Testis (tissue), 2 donors: ENCODE results near the gene HIF3A.

Experiments
- POLR2A ChIP-seq: fragments of 450-650 bp; IDR thresholded peaks from one replicate; pipeline ENCODE4 v1.6.1; 2017; ENCODE audit warnings: antibody characterized with exemption, mild to moderate bottlenecking, moderate library complexity
- TF ChIP-seq, protein P1 (sequence below), 3 experiments: fragments of 450-650 bp in 2 of 3; fragments of 200-600 bp in 1 of 3; sonication (generic) in 1 of 3; IDR thresholded peaks; one replicate each; pipeline ENCODE4 v1.5.1; 2016 to 2019; ENCODE audit warnings: antibody characterized with exemption in 3 of 3, mild to moderate bottlenecking in 2 of 3, moderate library complexity in 1 of 3

DNA sequence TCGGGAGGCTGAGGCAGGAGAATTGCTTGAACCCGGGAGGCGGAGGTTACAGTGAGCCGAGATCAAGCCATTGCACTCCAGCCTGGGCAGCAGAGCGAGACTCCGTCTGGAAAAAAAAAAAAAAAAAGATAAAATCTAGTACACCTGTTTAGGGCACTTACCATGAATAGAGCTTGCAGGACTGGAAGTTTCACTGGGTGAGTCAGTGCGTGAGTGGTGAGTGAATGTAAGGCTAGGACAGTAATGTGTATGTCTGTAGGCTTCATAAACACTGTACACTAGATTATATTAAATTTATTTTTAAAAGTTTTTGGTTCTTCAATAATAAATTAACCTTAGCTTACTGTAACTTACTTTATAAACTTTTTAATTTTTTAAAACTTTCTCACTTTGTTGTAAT, 73.0 kb downstream of the HIF3A start:
- TF ChIP-seq, protein P1, sequence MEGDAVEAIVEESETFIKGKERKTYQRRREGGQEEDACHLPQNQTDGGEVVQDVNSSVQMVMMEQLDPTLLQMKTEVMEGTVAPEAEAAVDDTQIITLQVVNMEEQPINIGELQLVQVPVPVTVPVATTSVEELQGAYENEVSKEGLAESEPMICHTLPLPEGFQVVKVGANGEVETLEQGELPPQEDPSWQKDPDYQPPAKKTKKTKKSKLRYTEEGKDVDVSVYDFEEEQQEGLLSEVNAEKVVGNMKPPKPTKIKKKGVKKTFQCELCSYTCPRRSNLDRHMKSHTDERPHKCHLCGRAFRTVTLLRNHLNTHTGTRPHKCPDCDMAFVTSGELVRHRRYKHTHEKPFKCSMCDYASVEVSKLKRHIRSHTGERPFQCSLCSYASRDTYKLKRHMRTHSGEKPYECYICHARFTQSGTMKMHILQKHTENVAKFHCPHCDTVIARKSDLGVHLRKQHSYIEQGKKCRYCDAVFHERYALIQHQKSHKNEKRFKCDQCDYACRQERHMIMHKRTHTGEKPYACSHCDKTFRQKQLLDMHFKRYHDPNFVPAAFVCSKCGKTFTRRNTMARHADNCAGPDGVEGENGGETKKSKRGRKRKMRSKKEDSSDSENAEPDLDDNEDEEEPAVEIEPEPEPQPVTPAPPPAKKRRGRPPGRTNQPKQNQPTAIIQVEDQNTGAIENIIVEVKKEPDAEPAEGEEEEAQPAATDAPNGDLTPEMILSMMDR (IDR thresholded peaks at IDR 0.05) = no peak
- TF ChIP-seq POLR2A = no peak
